ENCODE results near the gene ATG2A.
A peak's percentile ranks its signal among the peaks of the same experiment; 100 is the strongest.

ATG2A gene

GRCh38 chr11:64928957-64929356 lies 11.9 kb upstream of the ATG2A start:
- Histone ChIP-seq H3K36me3 (ENCODE audit: insufficient read depth) (no peaks in the 10 kb centered on the region), H3K4me2 (no peak overlapping the region)
- TF ChIP-seq CTCF (conservative IDR thresholded peaks at IDR 0.05; ENCODE audit: low read depth, low read length): no peak

GRCh38 chr11:64926689-64927088 lies 9.7 kb upstream of the ATG2A start:
- no peak overlapping the region for H3K27ac ChIP-seq
- H3K9ac ChIP-seq: no peak overlapping the region
- H3K79me2 ChIP-seq (ENCODE audit: insufficient read depth, low read depth): no peaks in the 10 kb centered on the region
- peaks cover 6% of the 10 kb centered on the region for H3K4me1 ChIP-seq (ENCODE audit: low read depth, poor library complexity, severe bottlenecking)
- H2AFZ ChIP-seq (ENCODE audit: low read depth): no peak overlapping the region
- TF ChIP-seq CTCF (conservative IDR thresholded peaks at IDR 0.05; ENCODE audit: low read depth, low read length): no peak
- no peaks in the 10 kb centered on the region for H3K36me3 ChIP-seq (ENCODE audit: insufficient read depth)
- H3K4me2 ChIP-seq: no peak overlapping the region
- no peaks in the 10 kb centered on the region for H4K20me1 ChIP-seq (ENCODE audit: insufficient read depth)
- H3K27me3 ChIP-seq (ENCODE audit: insufficient read depth, low read depth): no peaks in the 10 kb centered on the region
- H3K4me3 ChIP-seq (IDR thresholded peaks at IDR 0.05; ENCODE audit: insufficient read depth, low read depth, low read length): no peak overlapping the region

More at GRCh38 chr11:64928957-64929356, 11.9 kb upstream of the ATG2A start:
- H4K20me1 ChIP-seq (ENCODE audit: insufficient read depth): no peaks in the 10 kb centered on the region
- no peak overlapping the region for H3K9ac ChIP-seq
- no peaks in the 10 kb centered on the region for H3K4me1 ChIP-seq (ENCODE audit: low read depth, poor library complexity, severe bottlenecking)
- H3K4me3 ChIP-seq (IDR thresholded peaks at IDR 0.05; ENCODE audit: insufficient read depth, low read depth, low read length): no peak overlapping the region
- no peak overlapping the region for H3K27ac ChIP-seq
- H3K27me3 ChIP-seq (ENCODE audit: insufficient read depth, low read depth): no peaks in the 10 kb centered on the region
- no peak overlapping the region for H2AFZ ChIP-seq (ENCODE audit: low read depth)
- H3K79me2 ChIP-seq (ENCODE audit: insufficient read depth, low read depth): no peaks in the 10 kb centered on the region

- TF ChIP-seq CTCF (conservative IDR thresholded peaks at IDR 0.05; ENCODE audit: low read depth, low read length): no peak
- Histone ChIP-seq H3K79me2 (ENCODE audit: insufficient read depth, low read depth) (no peaks in the 10 kb centered on the region), H3K4me2 (peak overlapping the region; percentile 98; the same call in 1 of the 2 replicates), H3K36me3 (ENCODE audit: insufficient read depth) (no peaks in the 10 kb centered on the region), H3K27ac (no peak overlapping the region), H2AFZ (ENCODE audit: low read depth) (no peak overlapping the region), H3K4me1 (ENCODE audit: low read depth, poor library complexity, severe bottlenecking) (peaks cover 6% of the 10 kb centered on the region), H3K9ac (no peak overlapping the region), H3K4me3 (IDR thresholded peaks at IDR 0.05; ENCODE audit: insufficient read depth, low read depth, low read length) (no peak overlapping the region), H4K20me1 (ENCODE audit: insufficient read depth) (no peaks in the 10 kb centered on the region), H3K27me3 (ENCODE audit: insufficient read depth, low read depth) (no peaks in the 10 kb centered on the region)
Observed at GRCh38 chr11:64925536-64926436, 8.8 kb upstream of the ATG2A start.

- no peaks in the 10 kb centered on the region for H3K79me2 ChIP-seq (ENCODE audit: insufficient read depth, low read depth)
- no peak for TF ChIP-seq CTCF (conservative IDR thresholded peaks at IDR 0.05; ENCODE audit: low read depth, low read length)
- H3K4me3 ChIP-seq (IDR thresholded peaks at IDR 0.05; ENCODE audit: insufficient read depth, low read depth, low read length): peak overlapping the region; percentile 43
- H2AFZ ChIP-seq (ENCODE audit: low read depth): peak overlapping the region; percentile 99
- no peaks in the 10 kb centered on the region for H4K20me1 ChIP-seq (ENCODE audit: insufficient read depth)
- peak overlapping the region; percentile 98 for H3K4me2 ChIP-seq
- H3K36me3 ChIP-seq (ENCODE audit: insufficient read depth): no peaks in the 10 kb centered on the region
- H3K9ac ChIP-seq: peak overlapping the region; percentile 66
- H3K27ac ChIP-seq: no peak overlapping the region
- no peaks in the 10 kb centered on the region for H3K27me3 ChIP-seq (ENCODE audit: insufficient read depth, low read depth)
- peaks cover 6% of the 10 kb centered on the region for H3K4me1 ChIP-seq (ENCODE audit: low read depth, poor library complexity, severe bottlenecking)
Observed at GRCh38 chr11:64924910-64925284, 7.9 kb upstream of the ATG2A start.
